ENCODE measurements around the gene PTCSC3. TPM values are rescaled to one million over a fixed set of nuclear protein-coding genes. Genes with fewer than 3 reads are reported as not detected.

Gene PTCSC3
- total and polyA plus RNA-seq, 10 of the 15 experiments (the other 5 are each of a cell fraction or from before 2014, with no cell fraction given), result not detected

- in situ Hi-C loops (cut with MboI), result no loop called here
- ChIA-PET POLR2A (no interaction called here), CTCF (no interaction called here)
- TF ChIP-seq, protein P1, sequence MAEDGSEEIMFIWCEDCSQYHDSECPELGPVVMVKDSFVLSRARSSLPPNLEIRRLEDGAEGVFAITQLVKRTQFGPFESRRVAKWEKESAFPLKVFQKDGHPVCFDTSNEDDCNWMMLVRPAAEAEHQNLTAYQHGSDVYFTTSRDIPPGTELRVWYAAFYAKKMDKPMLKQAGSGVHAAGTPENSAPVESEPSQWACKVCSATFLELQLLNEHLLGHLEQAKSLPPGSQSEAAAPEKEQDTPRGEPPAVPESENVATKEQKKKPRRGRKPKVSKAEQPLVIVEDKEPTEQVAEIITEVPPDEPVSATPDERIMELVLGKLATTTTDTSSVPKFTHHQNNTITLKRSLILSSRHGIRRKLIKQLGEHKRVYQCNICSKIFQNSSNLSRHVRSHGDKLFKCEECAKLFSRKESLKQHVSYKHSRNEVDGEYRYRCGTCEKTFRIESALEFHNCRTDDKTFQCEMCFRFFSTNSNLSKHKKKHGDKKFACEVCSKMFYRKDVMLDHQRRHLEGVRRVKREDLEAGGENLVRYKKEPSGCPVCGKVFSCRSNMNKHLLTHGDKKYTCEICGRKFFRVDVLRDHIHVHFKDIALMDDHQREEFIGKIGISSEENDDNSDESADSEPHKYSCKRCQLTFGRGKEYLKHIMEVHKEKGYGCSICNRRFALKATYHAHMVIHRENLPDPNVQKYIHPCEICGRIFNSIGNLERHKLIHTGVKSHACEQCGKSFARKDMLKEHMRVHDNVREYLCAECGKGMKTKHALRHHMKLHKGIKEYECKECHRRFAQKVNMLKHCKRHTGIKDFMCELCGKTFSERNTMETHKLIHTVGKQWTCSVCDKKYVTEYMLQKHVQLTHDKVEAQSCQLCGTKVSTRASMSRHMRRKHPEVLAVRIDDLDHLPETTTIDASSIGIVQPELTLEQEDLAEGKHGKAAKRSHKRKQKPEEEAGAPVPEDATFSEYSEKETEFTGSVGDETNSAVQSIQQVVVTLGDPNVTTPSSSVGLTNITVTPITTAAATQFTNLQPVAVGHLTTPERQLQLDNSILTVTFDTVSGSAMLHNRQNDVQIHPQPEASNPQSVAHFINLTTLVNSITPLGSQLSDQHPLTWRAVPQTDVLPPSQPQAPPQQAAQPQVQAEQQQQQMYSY (CRISPR knock-in tag; IDR thresholded peaks at IDR 0.05), result no peak
- no peak for TF ChIP-seq STAT1 (conservative IDR thresholded peaks at IDR 0.05)
- no peak for TF ChIP-seq KAT2A (conservative IDR thresholded peaks at IDR 0.05; ENCODE audit: control insufficient read depth, low read depth, low read length)
- TF ChIP-seq IRF4 (IDR thresholded peaks at IDR 0.05; ENCODE audit: low read depth, low read length), result no peak
- TF ChIP-seq, protein P2, sequence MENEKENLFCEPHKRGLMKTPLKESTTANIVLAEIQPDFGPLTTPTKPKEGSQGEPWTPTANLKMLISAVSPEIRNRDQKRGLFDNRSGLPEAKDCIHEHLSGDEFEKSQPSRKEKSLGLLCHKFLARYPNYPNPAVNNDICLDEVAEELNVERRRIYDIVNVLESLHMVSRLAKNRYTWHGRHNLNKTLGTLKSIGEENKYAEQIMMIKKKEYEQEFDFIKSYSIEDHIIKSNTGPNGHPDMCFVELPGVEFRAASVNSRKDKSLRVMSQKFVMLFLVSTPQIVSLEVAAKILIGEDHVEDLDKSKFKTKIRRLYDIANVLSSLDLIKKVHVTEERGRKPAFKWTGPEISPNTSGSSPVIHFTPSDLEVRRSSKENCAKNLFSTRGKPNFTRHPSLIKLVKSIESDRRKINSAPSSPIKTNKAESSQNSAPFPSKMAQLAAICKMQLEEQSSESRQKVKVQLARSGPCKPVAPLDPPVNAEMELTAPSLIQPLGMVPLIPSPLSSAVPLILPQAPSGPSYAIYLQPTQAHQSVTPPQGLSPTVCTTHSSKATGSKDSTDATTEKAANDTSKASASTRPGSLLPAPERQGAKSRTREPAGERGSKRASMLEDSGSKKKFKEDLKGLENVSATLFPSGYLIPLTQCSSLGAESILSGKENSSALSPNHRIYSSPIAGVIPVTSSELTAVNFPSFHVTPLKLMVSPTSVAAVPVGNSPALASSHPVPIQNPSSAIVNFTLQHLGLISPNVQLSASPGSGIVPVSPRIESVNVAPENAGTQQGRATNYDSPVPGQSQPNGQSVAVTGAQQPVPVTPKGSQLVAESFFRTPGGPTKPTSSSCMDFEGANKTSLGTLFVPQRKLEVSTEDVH (IDR thresholded peaks at IDR 0.05; ENCODE audit: low read depth, partially characterized antibody), result no peak
- no peak for TF ChIP-seq BMI1 (IDR thresholded peaks at IDR 0.05; ENCODE audit: borderline replicate concordance)
- TF ChIP-seq ZSCAN29 (IDR thresholded peaks at IDR 0.05), result no peak
- TF ChIP-seq ESRRA (IDR thresholded peaks at IDR 0.05; ENCODE audit: low read length), result no peak
- no peak for TF ChIP-seq ZBTB40 (IDR thresholded peaks at IDR 0.05; ENCODE audit: borderline replicate concordance)
- no peak for TF ChIP-seq CREM (IDR thresholded peaks at IDR 0.05; ENCODE audit: low read depth)
- TF ChIP-seq, protein P3, sequence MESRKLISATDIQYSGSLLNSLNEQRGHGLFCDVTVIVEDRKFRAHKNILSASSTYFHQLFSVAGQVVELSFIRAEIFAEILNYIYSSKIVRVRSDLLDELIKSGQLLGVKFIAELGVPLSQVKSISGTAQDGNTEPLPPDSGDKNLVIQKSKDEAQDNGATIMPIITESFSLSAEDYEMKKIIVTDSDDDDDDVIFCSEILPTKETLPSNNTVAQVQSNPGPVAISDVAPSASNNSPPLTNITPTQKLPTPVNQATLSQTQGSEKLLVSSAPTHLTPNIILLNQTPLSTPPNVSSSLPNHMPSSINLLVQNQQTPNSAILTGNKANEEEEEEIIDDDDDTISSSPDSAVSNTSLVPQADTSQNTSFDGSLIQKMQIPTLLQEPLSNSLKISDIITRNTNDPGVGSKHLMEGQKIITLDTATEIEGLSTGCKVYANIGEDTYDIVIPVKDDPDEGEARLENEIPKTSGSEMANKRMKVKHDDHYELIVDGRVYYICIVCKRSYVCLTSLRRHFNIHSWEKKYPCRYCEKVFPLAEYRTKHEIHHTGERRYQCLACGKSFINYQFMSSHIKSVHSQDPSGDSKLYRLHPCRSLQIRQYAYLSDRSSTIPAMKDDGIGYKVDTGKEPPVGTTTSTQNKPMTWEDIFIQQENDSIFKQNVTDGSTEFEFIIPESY (IDR thresholded peaks at IDR 0.05), result no peak
- TF ChIP-seq KLF5 (IDR thresholded peaks at IDR 0.05; ENCODE audit: partially characterized antibody), result no peak
- no peak for TF ChIP-seq SMC3 (IDR thresholded peaks at IDR 0.05; ENCODE audit: borderline replicate concordance, low read length)
These were observed 47.7 kb upstream of the PTCSC3 start for GRCh38 chr14:36224176-36224575.

More at GRCh38 chr14:36224176-36224575, 47.7 kb upstream of the PTCSC3 start:
- Histone ChIP-seq H3K27me3 (replicated peaks in 1 of 2; ENCODE audit: control insufficient read depth in 2 of 2, insufficient read depth in 2 of 2, low read length in 1 of 2) (no peaks in the 10 kb centered on the region; a peak in 1 of 4 replicates), H3K4me2 (ENCODE audit: control insufficient read depth, insufficient read depth) (no peak overlapping the region), H3K4me3 (no peak overlapping the region), H2AFZ (ENCODE audit: control insufficient read depth, low read depth, low read length) (no peak overlapping the region), H3K36me3 (ENCODE audit: control insufficient read depth in 2 of 2, insufficient read depth in 2 of 2, low read length in 1 of 2) (no peaks in the 10 kb centered on the region), H3K9ac (ENCODE audit: control insufficient read depth, insufficient read depth, low read length) (no peak overlapping the region), H3K79me2 (ENCODE audit: control insufficient read depth, insufficient read depth, low read length) (no peaks in the 10 kb centered on the region), H4K20me1 (ENCODE audit: control insufficient read depth, insufficient read depth) (no peaks in the 10 kb centered on the region), H3K27ac (ENCODE audit: control insufficient read depth, insufficient read depth) (no peak overlapping the region), H3K9me3 (replicated peaks; ENCODE audit: control insufficient read depth, insufficient read depth, low read length) (no peaks in the 10 kb centered on the region), H3K4me1 (ENCODE audit: control insufficient read depth, insufficient read depth, low read length) (no peaks in the 10 kb centered on the region)
- intact Hi-C loops (cut with micrococcal nuclease; ENCODE audit: unreplicated experiment), result no loop called here
- ChIA-PET SMC1A (ENCODE audit: uncharacterized antibody, unreplicated experiment) (no interaction called here), RAD21 (ENCODE audit: unreplicated experiment) (no interaction called here)
- DNase-seq (ENCODE audit: low read depth, low spot score) (no peak), ATAC-seq (no peak), FAIRE-seq (no peak)
- no TSS peak for BruUV-seq (replicated peaks)
- WGBS (ENCODE audit: insufficient coverage, insufficient replicate concordance, low lambda C conversion rate, missing lambda C conversion rate), result 60% methylated on average over 9 of the region's 9 CpGs
